ENCODE data around the gene ZNF462. TPM values are rescaled to one million over a fixed set of nuclear protein-coding genes. Genes with fewer than 3 reads are reported as not detected.

Gene ZNF462
- total and polyA plus RNA-seq, 2 of the 13 experiments (the other 11 are each of a cell fraction or from before 2014, with no cell fraction given), result not detected

- TF ChIP-seq, protein P1, sequence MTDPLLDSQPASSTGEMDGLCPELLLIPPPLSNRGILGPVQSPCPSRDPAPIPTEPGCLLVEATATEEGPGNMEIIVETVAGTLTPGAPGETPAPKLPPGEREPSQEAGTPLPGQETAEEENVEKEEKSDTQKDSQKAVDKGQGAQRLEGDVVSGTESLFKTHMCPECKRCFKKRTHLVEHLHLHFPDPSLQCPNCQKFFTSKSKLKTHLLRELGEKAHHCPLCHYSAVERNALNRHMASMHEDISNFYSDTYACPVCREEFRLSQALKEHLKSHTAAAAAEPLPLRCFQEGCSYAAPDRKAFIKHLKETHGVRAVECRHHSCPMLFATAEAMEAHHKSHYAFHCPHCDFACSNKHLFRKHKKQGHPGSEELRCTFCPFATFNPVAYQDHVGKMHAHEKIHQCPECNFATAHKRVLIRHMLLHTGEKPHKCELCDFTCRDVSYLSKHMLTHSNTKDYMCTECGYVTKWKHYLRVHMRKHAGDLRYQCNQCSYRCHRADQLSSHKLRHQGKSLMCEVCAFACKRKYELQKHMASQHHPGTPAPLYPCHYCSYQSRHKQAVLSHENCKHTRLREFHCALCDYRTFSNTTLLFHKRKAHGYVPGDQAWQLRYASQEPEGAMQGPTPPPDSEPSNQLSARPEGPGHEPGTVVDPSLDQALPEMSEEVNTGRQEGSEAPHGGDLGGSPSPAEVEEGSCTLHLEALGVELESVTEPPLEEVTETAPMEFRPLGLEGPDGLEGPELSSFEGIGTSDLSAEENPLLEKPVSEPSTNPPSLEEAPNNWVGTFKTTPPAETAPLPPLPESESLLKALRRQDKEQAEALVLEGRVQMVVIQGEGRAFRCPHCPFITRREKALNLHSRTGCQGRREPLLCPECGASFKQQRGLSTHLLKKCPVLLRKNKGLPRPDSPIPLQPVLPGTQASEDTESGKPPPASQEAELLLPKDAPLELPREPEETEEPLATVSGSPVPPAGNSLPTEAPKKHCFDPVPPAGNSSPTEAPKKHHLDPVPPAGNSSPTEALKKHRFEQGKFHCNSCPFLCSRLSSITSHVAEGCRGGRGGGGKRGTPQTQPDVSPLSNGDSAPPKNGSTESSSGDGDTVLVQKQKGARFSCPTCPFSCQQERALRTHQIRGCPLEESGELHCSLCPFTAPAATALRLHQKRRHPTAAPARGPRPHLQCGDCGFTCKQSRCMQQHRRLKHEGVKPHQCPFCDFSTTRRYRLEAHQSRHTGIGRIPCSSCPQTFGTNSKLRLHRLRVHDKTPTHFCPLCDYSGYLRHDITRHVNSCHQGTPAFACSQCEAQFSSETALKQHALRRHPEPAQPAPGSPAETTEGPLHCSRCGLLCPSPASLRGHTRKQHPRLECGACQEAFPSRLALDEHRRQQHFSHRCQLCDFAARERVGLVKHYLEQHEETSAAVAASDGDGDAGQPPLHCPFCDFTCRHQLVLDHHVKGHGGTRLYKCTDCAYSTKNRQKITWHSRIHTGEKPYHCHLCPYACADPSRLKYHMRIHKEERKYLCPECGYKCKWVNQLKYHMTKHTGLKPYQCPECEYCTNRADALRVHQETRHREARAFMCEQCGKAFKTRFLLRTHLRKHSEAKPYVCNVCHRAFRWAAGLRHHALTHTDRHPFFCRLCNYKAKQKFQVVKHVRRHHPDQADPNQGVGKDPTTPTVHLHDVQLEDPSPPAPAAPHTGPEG (CRISPR knock-in tag; IDR thresholded peaks at IDR 0.05), result no peak
- TF ChIP-seq EED (CRISPR knock-in tag; IDR thresholded peaks at IDR 0.05), result no peak
- TF ChIP-seq FOXO1 (CRISPR knock-in tag; IDR thresholded peaks at IDR 0.05), result no peak
- no peak for TF ChIP-seq HNF1A (IDR thresholded peaks at IDR 0.05; ENCODE audit: low read depth)
- no peak for TF ChIP-seq HNF1A (CRISPR knock-in tag; IDR thresholded peaks at IDR 0.05; ENCODE audit: borderline replicate concordance)
- TF ChIP-seq KDM1A (CRISPR knock-in tag; IDR thresholded peaks at IDR 0.05), result no peak
Measured at GRCh38 chr9:106930477-106930876, 67.5 kb downstream of the ZNF462 start (continued).
